Liver (tissue), 9 donors: ENCODE data around the gene GABBR2. TPM values are rescaled to one million over a fixed set of nuclear protein-coding genes. Genes with fewer than 3 reads are reported as not detected.

ENCODE experiments used
- DNase-seq: peaks from one replicate; pipeline ENCODE4 v3.0.0-alpha.2; 2017; ENCODE audit warnings: low spot score
- H3K27ac ChIP-seq, 2 donors: one replicate each; pipeline ENCODE4 v1.7.0; 2013; ENCODE audit warnings: inconsistent platforms in 2 of 2, low read length in 2 of 2, control low read depth in 1 of 2, low read depth in 1 of 2, mild to moderate bottlenecking in 1 of 2
- H3K27me3 ChIP-seq, 4 donors: one replicate each; pipeline versions ENCODE4 v1.6.1 to v1.7.0; 2013; ENCODE audit warnings: low read length in 3 of 4, inconsistent platforms in 1 of 4, mild to moderate bottlenecking in 1 of 4, moderate library complexity in 1 of 4; ENCODE audit not compliant: control insufficient read depth in 4 of 4, insufficient read depth in 4 of 4
- H3K36me3 ChIP-seq, 4 donors: one replicate each; pipeline versions ENCODE4 v1.6.1 to v1.7.0; 2013; ENCODE audit warnings: low read length in 3 of 4, mild to moderate bottlenecking in 3 of 4, low read depth in 1 of 4, moderate library complexity in 1 of 4; ENCODE audit not compliant: control insufficient read depth in 4 of 4, insufficient read depth in 3 of 4
- H3K4me1 ChIP-seq, 4 donors: one replicate each; pipeline versions ENCODE4 v1.6.1 to v1.7.0; 2013; ENCODE audit warnings: low read length in 3 of 4, mild to moderate bottlenecking in 3 of 4, moderate library complexity in 1 of 4; ENCODE audit not compliant: control insufficient read depth in 4 of 4, insufficient read depth in 4 of 4
- H3K4me3 ChIP-seq, 3 donors: one replicate each; pipeline versions ENCODE4 v1.6.1 to v1.7.0; 2013; ENCODE audit warnings: low read length in 3 of 3, control low read depth in 1 of 3, low read depth in 1 of 3, mild to moderate bottlenecking in 1 of 3
- H3K9ac ChIP-seq, 2 donors: one replicate each; pipeline ENCODE4 v1.7.0; 2013; ENCODE audit warnings: low read length in 2 of 2, mild to moderate bottlenecking in 2 of 2, moderate library complexity in 2 of 2, control low read depth in 1 of 2, low read depth in 1 of 2
- H3K9me3 ChIP-seq, 4 donors: one replicate each; pipeline versions ENCODE4 v1.6.1 to v1.7.0; 2013; ENCODE audit warnings: low read length in 3 of 4; ENCODE audit not compliant: control insufficient read depth in 4 of 4
- ATF3 ChIP-seq: IDR thresholded peaks from 2 replicates; pipeline ENCODE4 v1.6.1; 2016; ENCODE audit warnings: antibody characterized with exemption
- CTCF ChIP-seq: fragments of 150-350 bp; IDR thresholded peaks from 2 replicates; pipeline ENCODE4 v1.5.1; 2017; ENCODE audit warnings: improper control_type of control experiment, low read depth, low read length; ENCODE audit not compliant: missing input control
- EGR1 ChIP-seq, 2 donors: IDR thresholded peaks; 2 replicates each; pipeline ENCODE4 v1.6.1; 2016 to 2018; ENCODE audit warnings: antibody characterized with exemption in 2 of 2, low read depth in 2 of 2
- FOXA1 ChIP-seq: IDR thresholded peaks from 2 replicates; pipeline ENCODE4 v1.6.1; 2016; ENCODE audit warnings: antibody characterized with exemption
- FOXA2 ChIP-seq: IDR thresholded peaks from 2 replicates; pipeline ENCODE4 v1.6.1; 2016; ENCODE audit warnings: antibody characterized with exemption
- GABPA ChIP-seq, 2 donors: IDR thresholded peaks in 1 of 2; conservative IDR thresholded peaks in 1 of 2; 2 replicates each; pipeline ENCODE4 v1.6.1; 2016; ENCODE audit warnings: antibody characterized with exemption in 2 of 2, mild to moderate bottlenecking in 1 of 2, moderate library complexity in 1 of 2
- HNF4A ChIP-seq, 2 donors: conservative IDR thresholded peaks; 2 replicates each; pipeline ENCODE4 v1.6.1; 2016; ENCODE audit warnings: antibody characterized with exemption in 2 of 2, mild to moderate bottlenecking in 2 of 2
- HNF4G ChIP-seq: IDR thresholded peaks from 2 replicates; pipeline ENCODE4 v1.6.1; 2016; ENCODE audit warnings: antibody characterized with exemption
- JUND ChIP-seq, 2 donors: IDR thresholded peaks; 2 replicates each; pipeline ENCODE4 v1.6.1; 2016; ENCODE audit warnings: antibody characterized with exemption in 2 of 2
- NR2F2 ChIP-seq: IDR thresholded peaks from 2 replicates; pipeline ENCODE4 v1.6.1; 2016; ENCODE audit warnings: antibody characterized with exemption
- RAD21 ChIP-seq, 2 donors: IDR thresholded peaks; 2 replicates each; pipeline ENCODE4 v1.6.1; 2016; ENCODE audit warnings: antibody characterized with exemption in 2 of 2, mild to moderate bottlenecking in 2 of 2
- RXRA ChIP-seq, 2 donors: IDR thresholded peaks; 2 replicates each; pipeline ENCODE4 v1.6.1; 2017 to 2018; ENCODE audit warnings: antibody characterized with exemption in 2 of 2, mild to moderate bottlenecking in 1 of 2
- SP1 ChIP-seq: IDR thresholded peaks from 2 replicates; pipeline ENCODE4 v1.6.1; 2018; ENCODE audit warnings: antibody characterized with exemption, mild to moderate bottlenecking
- TAF1 ChIP-seq: conservative IDR thresholded peaks from 2 replicates; pipeline ENCODE4 v1.6.1; 2016; ENCODE audit warnings: antibody characterized with exemption, mild to moderate bottlenecking
- YY1 ChIP-seq: IDR thresholded peaks from 2 replicates; pipeline ENCODE4 v1.6.1; 2016; ENCODE audit warnings: antibody characterized with exemption, mild to moderate bottlenecking
- WGBS: extraction: QIAGEN DNeasy Blood & Tissue Kit; methylation state at CpG from one replicate; pipeline ENCODE4 v1.1.7; 2013; 5-methylcytosine and 5-hydroxymethylcytosine counted together
- polyA plus RNA-seq, 2 donors: library from polyadenylated mRNA; stranded (reverse) in 1 of 2; unstranded in 1 of 2; fragments of 200-250 nt in 1 of 2; fragments of >200 nt in 1 of 2; fragmentation: Nextera tagmentation in 1 of 2; extraction: Ambion mirVana in 1 of 2; gene quantifications; one replicate each; pipeline versions ENCODE4 v1.2.1 to v1.2.3, GENCODE V29; 2013 to 2015
- total RNA-seq, 2 donors: library from RNA; depleted of rRNA; stranded (reverse); fragments of >200 nt; gene quantifications; one replicate each; pipeline ENCODE4 v1.2.3, GENCODE V29; 2014
- TF ChIP-seq, protein P1 (sequence below): IDR thresholded peaks from 2 replicates; pipeline ENCODE4 v1.6.1; 2016; ENCODE audit warnings: antibody characterized with exemption
- TF ChIP-seq, protein P2 (sequence below): IDR thresholded peaks from 2 replicates; pipeline ENCODE4 v1.6.1; 2016; ENCODE audit warnings: antibody characterized with exemption
- donor health status: healthy.
- donor health status: healthy.
- donor health status: healthy.
- donor health status: healthy.
- donor health status: healthy.

GABBR2 gene
- total and polyA plus RNA-seq, 4 donors = 0.03 to 0.23 (median 0.08) TPM; not detected in 1

DNA sequence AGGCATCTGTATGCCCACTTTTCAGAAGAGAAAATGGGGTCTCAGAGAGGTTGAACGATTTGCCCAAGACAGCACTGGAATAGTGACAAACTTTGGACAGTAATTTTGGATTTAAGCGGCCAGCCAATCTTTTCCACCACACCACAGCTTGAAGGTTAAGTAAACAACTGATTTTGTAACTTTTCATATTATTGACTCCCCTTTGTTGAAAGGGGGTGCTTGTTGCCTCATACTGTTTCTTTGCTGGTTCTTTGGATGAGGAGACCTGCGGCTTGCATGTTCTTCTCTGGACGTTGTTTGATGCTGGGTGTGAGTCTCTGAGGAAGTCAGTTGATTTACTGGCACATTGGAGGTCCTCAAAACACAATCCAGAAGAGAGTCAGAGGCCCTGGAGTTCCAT, 11.7 kb upstream of the GABBR2 start:
- Histone ChIP-seq H3K27ac (no peak overlapping the region), H3K9me3 (peaks cover 0 to 5% (median 3%) of the 10 kb centered on the region in 4 donors), H3K4me1 (no peaks in the 10 kb centered on the region), H3K9ac (no peak overlapping the region), H3K27me3 (peaks cover 0 to 2% (median under 1%) of the 10 kb centered on the region in 4 donors), H3K36me3 (no peaks in the 10 kb centered on the region), H3K4me3 (no peak overlapping the region)
- DNase-seq = no peak
- 40% methylated on average over 4 of the region's 4 CpGs for WGBS
- TF ChIP-seq NR2F2 (no peak), HNF4A (conservative IDR thresholded peaks at IDR 0.05) (peak in 1 of 2 donors; percentile 18), EGR1 (IDR thresholded peaks at IDR 0.05; ENCODE audit: low read depth in 2 of 2) (no peak), FOXA2 (peak; percentile 43), FOXA1 (peak; percentile 11)
- TF ChIP-seq, protein P1, sequence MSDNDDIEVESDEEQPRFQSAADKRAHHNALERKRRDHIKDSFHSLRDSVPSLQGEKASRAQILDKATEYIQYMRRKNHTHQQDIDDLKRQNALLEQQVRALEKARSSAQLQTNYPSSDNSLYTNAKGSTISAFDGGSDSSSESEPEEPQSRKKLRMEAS = no peak

- Histone ChIP-seq H3K9me3 (peaks cover 0 to 5% (median 3%) of the 10 kb centered on the region in 4 donors), H3K4me1 (no peaks in the 10 kb centered on the region), H3K27me3 (no peaks in the 10 kb centered on the region), H3K27ac (no peak overlapping the region), H3K9ac (no peak overlapping the region), H3K4me3 (no peak overlapping the region), H3K36me3 (no peaks in the 10 kb centered on the region)
- no peak for DNase-seq
- TF ChIP-seq CTCF = no peak
- no peak for TF ChIP-seq HNF4G
- TF ChIP-seq SP1 = no peak
- no peak for TF ChIP-seq YY1
- TF ChIP-seq, protein P1 = no peak
- no peak for TF ChIP-seq FOXA1
- TF ChIP-seq, protein P2, sequence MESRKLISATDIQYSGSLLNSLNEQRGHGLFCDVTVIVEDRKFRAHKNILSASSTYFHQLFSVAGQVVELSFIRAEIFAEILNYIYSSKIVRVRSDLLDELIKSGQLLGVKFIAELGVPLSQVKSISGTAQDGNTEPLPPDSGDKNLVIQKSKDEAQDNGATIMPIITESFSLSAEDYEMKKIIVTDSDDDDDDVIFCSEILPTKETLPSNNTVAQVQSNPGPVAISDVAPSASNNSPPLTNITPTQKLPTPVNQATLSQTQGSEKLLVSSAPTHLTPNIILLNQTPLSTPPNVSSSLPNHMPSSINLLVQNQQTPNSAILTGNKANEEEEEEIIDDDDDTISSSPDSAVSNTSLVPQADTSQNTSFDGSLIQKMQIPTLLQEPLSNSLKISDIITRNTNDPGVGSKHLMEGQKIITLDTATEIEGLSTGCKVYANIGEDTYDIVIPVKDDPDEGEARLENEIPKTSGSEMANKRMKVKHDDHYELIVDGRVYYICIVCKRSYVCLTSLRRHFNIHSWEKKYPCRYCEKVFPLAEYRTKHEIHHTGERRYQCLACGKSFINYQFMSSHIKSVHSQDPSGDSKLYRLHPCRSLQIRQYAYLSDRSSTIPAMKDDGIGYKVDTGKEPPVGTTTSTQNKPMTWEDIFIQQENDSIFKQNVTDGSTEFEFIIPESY = no peak
- no peak for TF ChIP-seq HNF4A (conservative IDR thresholded peaks at IDR 0.05)
- no peak for TF ChIP-seq ATF3
- TF ChIP-seq NR2F2 = no peak
- no peak for TF ChIP-seq GABPA (IDR thresholded peaks at IDR 0.05 in 1 of 2, conservative IDR thresholded peaks at IDR 0.05 in 1 of 2)
- TF ChIP-seq RAD21 (IDR thresholded peaks at IDR 0.05) = no peak
- WGBS = 63% methylated on average over 2 of the region's 2 CpGs
These were observed 10.3 kb upstream of the GABBR2 start for GRCh38 chr9:98719055-98719454.

GRCh38 chr9:98714833-98715232, 6.1 kb upstream of the GABBR2 start:
- Histone ChIP-seq H3K36me3 (no peaks in the 10 kb centered on the region), H3K27me3 (peaks cover 0 to 4% (median 2%) of the 10 kb centered on the region in 4 donors), H3K9ac (no peak overlapping the region), H3K4me1 (no peaks in the 10 kb centered on the region), H3K9me3 (peaks cover 0 to 5% (median 0%) of the 10 kb centered on the region in 4 donors), H3K4me3 (no peak overlapping the region), H3K27ac (no peak overlapping the region)
- TF ChIP-seq ATF3 = no peak
- TF ChIP-seq JUND (IDR thresholded peaks at IDR 0.05) = no peak
- no peak for TF ChIP-seq RXRA (IDR thresholded peaks at IDR 0.05)
- TF ChIP-seq TAF1 = no peak
- WGBS = 49% methylated on average over 1 of the region's 1 CpG
- DNase-seq = no peak
